Measurements from ENCODE around the gene ARHGDIG.

Gene ARHGDIG

DNA sequence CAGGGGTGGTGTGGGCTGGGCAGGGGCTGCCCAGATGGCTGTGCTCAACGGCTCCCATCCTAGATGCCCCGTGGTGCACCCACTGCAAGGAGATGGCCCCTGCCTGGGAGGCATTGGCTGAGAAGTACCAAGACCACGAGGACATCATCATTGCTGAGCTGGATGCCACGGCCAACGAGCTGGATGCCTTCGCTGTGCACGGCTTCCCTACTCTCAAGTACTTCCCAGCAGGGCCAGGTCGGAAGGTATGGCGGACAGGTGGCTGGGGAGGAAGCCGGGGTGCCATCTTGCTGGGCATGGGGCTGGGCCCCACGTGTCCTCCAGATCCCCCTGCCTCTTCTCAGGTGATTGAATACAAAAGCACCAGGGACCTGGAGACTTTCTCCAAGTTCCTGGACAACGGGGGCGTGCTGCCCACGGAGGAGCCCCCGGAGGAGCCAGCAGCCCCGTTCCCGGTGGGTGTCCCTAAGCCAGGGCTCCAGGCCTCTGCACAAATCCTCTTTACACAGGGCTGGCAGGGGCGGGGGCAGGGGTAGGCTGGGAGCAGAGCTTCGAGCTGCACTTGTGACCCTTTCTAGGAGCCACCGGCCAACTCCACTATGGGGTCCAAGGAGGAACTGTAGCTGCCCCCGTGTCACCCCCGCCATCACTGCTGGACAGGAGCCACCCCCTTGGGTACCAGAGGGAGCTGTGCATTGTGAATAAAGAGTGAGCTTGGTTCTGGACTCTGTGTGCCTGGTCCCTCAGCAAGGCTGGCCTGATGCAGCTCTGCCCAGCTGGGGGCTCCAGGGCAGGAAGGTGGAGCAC is 6.3 kb downstream of the ARHGDIG start:
- peaks cover 43 to 56% (median 54%) of the 10 kb centered on the region in 11 experiments for H3K36me3 ChIP-seq
- no peak for TF ChIP-seq Cebpa-rat (IDR thresholded peaks at IDR 0.05)
- H3K4me1 ChIP-seq = peaks cover 0 to 56% (median 30%) of the 10 kb centered on the region in 10 experiments; a peak in 13 of 20 replicates
- no peak overlapping the region; a peak in 1 of 22 replicates for H3K9ac ChIP-seq
- H3K4me2 ChIP-seq = peak overlapping the region in 7 of 11 experiments; percentile 2 to 53 (median 39); a peak in 12 of 22 replicates
- peaks cover 3 to 79% (median 44%) of the 10 kb centered on the region in 11 experiments; a peak in 19 of 22 replicates for H4K20me1 ChIP-seq
- no peaks in the 10 kb centered on the region; a peak in 2 of 22 replicates for H3K9me3 ChIP-seq (replicated peaks in 1 of 11)
- no peak overlapping the region for H3K4me3 ChIP-seq
- peaks cover 5 to 26% (median 17%) of the 10 kb centered on the region in 11 experiments for H3K27me3 ChIP-seq
- H3K27ac ChIP-seq = no peak overlapping the region

DNA sequence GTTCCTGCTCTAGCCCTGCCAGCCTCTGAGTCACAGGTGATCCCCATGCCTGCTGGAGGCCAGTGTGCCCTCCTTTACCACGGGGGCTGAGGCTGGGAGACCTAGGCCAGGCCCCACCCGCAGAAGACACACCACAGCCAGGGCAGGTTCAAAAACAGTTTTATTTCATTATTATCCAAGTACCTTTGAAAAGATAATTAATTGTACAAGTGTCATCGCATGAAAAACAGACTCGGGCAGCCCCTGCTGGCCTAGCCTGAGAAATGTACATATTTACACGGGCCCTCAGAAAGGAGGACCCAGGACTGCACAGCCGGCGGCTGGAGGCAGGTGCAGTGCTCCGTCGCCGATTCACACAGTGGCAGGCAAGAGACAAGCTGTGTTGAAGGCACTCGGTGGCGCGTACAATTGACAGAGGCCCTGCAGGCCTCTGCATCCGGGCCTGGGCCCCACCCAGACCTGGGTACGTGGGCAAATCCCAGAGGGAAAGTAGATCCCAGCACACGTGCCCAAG is 7.0 kb downstream of the ARHGDIG start:
- Histone ChIP-seq H3K36me3 (peaks cover 49 to 62% (median 60%) of the 10 kb centered on the region in 11 experiments), H3K4me2 (peak overlapping the region in 6 of 11 experiments; percentile 2 to 53 (median 42); a peak in 10 of 22 replicates), H3K9ac (peak overlapping the region in 1 of 11 experiments; percentile 13; a peak in 2 of 22 replicates), H3K27ac (no peak overlapping the region), H3K9me3 (replicated peaks in 1 of 11) (no peaks in the 10 kb centered on the region; a peak in 2 of 22 replicates), H4K20me1 (peaks cover 3 to 86% (median 44%) of the 10 kb centered on the region in 11 experiments; a peak in 19 of 22 replicates), H3K27me3 (peaks cover 0 to 20% (median 12%) of the 10 kb centered on the region in 11 experiments; a peak in 17 of 22 replicates), H3K4me1 (peaks cover 0 to 56% (median 30%) of the 10 kb centered on the region in 10 experiments; a peak in 13 of 20 replicates), H3K4me3 (no peak overlapping the region)
- no peak for TF ChIP-seq Cebpa-rat (IDR thresholded peaks at IDR 0.05)

DNA sequence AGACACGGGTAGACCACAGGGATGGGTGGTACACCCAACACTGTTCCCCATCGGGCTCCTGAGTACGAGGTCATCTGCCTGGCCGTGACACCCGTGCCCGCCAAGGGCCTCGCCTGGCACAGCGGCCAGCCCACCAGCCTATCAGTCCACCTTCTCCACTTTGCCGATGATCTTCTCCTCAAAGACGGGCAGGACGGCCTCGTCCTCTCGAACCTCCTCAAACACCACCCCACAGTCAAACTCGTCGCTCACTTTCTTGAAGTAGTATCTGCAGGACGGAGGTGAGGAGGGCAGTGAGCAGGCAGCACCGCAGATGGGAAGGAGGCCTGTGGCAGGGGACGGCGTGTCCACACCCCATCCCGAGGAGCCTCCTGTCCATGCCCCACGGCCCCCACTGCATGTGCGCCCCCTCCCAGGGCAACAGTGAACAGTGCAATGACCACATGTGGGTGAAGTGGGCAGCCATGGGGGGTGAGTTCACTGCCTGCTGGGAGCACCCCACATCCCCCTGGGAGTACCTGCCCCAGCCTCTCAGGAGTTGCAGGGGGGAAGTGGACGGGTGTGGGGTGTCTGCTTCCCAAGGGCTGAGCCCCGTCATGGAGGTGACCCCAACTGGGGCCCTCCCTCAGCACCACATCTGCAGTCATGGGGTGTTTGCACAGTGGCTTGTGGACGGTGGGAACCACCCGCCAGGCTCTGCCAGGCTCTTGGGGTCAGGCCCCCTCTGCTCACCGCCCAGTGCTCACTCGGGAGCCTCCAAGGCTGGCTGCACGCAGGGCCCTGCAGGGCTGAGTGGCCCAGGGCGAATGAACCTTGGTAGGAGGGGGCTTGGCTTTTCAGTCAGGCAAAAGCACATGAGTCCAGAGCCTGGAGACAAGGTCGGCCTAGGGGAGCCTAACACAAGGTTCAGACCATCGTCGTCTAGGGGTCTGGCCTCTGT is 7.9 kb downstream of the ARHGDIG start:
- Histone ChIP-seq H3K27me3 (peaks cover 0 to 11% (median 3%) of the 10 kb centered on the region in 11 experiments; a peak in 17 of 22 replicates), H3K9me3 (replicated peaks in 1 of 11) (no peaks in the 10 kb centered on the region; a peak in 2 of 22 replicates), H3K27ac (no peak overlapping the region), H3K4me3 (no peak overlapping the region), H3K4me1 (peaks cover 0 to 50% (median 27%) of the 10 kb centered on the region in 10 experiments; a peak in 13 of 20 replicates), H4K20me1 (peaks cover 3 to 93% (median 44%) of the 10 kb centered on the region in 11 experiments; a peak in 19 of 22 replicates), H3K9ac (no peak overlapping the region), H3K4me2 (peak overlapping the region in 4 of 11 experiments; percentile 39 to 53 (median 46); a peak in 7 of 22 replicates), H3K36me3 (peaks cover 57 to 71% (median 69%) of the 10 kb centered on the region in 11 experiments)
- TF ChIP-seq Cebpa-rat (IDR thresholded peaks at IDR 0.05) = no peak

DNA sequence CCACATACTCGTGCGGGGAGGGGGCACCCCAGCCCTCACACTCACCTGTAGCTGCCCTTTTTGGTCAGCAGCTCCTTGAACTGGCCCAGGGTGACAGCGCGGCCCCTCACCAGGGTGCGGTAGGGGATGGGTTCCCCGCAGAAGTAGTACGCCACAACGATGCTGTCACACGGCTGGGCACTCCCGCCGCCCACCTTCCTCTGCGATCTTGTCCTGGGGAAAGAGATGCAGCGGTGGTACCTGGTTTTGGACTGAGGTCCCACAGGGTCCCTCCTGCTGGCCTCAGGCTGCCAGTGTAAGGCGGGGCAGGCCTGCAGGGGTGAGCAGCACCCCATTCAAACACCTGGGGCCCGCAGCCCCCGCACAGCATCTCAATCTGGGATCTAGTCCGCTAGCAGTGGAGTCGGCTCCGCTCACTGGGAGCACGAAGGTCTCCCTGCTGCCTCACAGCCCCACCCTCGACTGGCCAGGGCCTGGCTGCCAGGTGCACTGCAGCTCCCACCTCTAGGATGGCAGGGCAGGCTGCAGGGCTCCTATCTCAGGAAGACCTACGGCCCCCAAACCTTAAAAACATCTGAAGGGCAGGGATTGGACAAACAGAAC is 9.1 kb downstream of the ARHGDIG start:
- H3K27ac ChIP-seq = no peak overlapping the region
- H3K9me3 ChIP-seq (replicated peaks in 1 of 11) = no peaks in the 10 kb centered on the region; a peak in 2 of 22 replicates
- peaks cover 68 to 83% (median 79%) of the 10 kb centered on the region in 11 experiments for H3K36me3 ChIP-seq
- no peak for TF ChIP-seq Cebpa-rat (IDR thresholded peaks at IDR 0.05)
- no peak overlapping the region for H3K9ac ChIP-seq
- no peak overlapping the region for H3K4me3 ChIP-seq
- peaks cover 3 to 89% (median 43%) of the 10 kb centered on the region in 11 experiments; a peak in 19 of 22 replicates for H4K20me1 ChIP-seq
- H3K4me1 ChIP-seq = peaks cover 0 to 39% (median 22%) of the 10 kb centered on the region in 10 experiments; a peak in 13 of 20 replicates
- H3K27me3 ChIP-seq = 0 out of 22 replicates have a peak, but pooled peaks cover 0 to 3% (median 0%) of the 10 kb centered on the region in 11 experiments
- no peak overlapping the region for H3K4me2 ChIP-seq

DNA sequence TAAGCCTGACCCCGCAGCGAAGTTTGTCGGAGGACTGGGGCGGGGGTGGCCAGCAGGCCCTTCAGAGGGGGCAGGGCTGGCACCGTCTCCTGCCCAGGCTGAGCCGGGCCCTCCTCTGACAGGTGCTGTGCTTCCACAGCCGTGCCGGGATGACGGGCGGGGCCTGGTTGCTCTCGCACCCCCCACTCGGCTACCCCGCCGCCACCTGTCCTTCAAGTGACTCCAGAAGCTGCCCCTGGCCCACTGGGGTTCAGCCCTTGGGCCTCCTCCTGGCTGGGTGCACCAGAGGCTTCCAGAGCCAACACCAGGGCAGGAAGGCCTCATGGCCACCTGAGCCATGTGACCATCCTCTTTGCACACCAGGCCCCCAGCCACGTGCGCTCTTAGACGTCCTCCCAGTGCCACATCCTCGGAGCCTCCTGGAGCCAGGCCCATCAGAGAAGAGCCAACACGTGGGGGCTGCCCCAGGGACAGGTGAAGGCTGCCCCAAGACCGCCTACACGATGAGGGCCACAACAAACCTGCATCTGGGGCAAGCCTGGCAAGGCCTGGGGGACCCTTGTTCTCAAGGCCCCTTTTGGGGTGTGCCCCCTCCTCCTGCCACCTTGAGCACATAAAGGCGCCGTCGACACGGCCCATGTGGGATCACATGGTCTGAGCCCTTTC is 9.8 kb downstream of the ARHGDIG start:
- no peak overlapping the region for H3K4me3 ChIP-seq
- no peak overlapping the region for H3K27ac ChIP-seq
- no peak for TF ChIP-seq Cebpa-rat (IDR thresholded peaks at IDR 0.05)
- peaks cover 0 to 33% (median 21%) of the 10 kb centered on the region in 10 experiments; a peak in 13 of 20 replicates for H3K4me1 ChIP-seq
- H3K9me3 ChIP-seq (replicated peaks in 1 of 11) = no peaks in the 10 kb centered on the region; a peak in 2 of 22 replicates
- no peak overlapping the region for H3K9ac ChIP-seq
- no peak overlapping the region for H3K4me2 ChIP-seq
- peaks cover 68 to 89% (median 80%) of the 10 kb centered on the region in 11 experiments for H3K36me3 ChIP-seq
- peaks cover 3 to 82% (median 39%) of the 10 kb centered on the region in 11 experiments; a peak in 19 of 22 replicates for H4K20me1 ChIP-seq
- no peaks in the 10 kb centered on the region for H3K27me3 ChIP-seq

DNA sequence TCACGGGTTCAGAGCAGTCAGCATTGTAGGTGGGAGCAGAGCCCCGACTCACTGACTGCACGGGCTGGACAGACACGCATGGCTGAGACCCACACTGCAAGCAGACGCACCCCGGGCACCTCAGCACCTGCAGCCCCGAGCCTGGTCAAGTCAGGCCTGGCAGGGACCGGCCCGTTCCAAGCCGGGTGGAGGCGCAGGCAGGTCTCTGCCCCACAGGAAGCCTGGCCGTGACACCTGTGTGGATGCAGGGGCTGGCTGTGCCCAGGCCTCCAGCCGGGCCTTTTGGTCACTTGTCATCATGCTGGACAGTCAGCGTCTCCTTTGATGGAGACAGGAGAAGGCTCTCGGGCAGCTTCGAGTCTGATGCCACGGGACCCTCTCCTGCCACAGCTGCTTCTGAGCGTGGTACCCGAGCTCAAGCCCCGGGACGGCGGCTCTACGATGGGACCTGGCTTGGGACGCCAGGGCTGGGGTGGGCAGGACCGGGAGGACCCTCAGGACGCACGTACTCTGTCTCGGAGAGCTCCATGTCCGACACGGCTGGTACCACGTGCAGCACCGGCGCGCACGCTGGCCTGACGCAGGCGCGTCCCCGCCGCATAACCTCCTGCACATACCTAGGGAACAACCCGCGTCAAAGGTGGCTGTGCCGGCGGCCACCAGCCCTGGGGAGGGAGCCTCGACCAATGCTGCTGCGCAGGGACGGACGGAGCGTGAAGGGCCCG is 10.5 kb downstream of the ARHGDIG start:
- no peak for TF ChIP-seq Cebpa-rat (IDR thresholded peaks at IDR 0.05)
- Histone ChIP-seq H3K9ac (no peak overlapping the region), H3K4me3 (no peak overlapping the region), H3K27ac (no peak overlapping the region), H3K4me1 (peaks cover 0 to 28% (median 19%) of the 10 kb centered on the region in 10 experiments; a peak in 13 of 20 replicates), H3K9me3 (replicated peaks in 1 of 11) (no peaks in the 10 kb centered on the region; a peak in 2 of 22 replicates), H3K27me3 (no peaks in the 10 kb centered on the region), H4K20me1 (peaks cover 3 to 84% (median 43%) of the 10 kb centered on the region in 11 experiments; a peak in 19 of 22 replicates), H3K36me3 (peaks cover 68 to 95% (median 83%) of the 10 kb centered on the region in 11 experiments), H3K4me2 (no peak overlapping the region)

DNA sequence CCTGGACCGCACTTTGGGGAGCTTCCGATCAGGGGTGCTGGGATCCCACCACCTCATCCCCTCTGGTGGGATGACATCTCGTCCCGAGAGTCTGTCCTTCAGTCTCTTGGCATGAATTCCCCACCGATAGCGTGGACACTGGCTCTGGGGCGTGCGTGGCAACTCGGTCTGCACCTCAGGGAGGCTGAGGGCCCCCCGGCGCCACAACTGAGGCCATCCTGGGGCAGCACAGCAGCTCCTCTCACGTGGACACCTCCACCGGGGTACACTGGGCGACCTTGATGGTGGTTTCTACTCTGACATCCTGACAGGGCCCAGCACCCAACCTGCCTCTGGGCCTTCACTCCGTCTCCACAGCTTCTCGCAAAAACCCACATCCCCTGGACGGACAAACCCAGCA is 11.1 kb downstream of the ARHGDIG start:
- Histone ChIP-seq H3K27ac (no peak overlapping the region), H3K4me1 (peaks cover 0 to 31% (median 23%) of the 10 kb centered on the region in 10 experiments; a peak in 15 of 20 replicates), H3K4me3 (no peak overlapping the region), H3K27me3 (no peaks in the 10 kb centered on the region), H3K9me3 (replicated peaks in 1 of 11) (no peaks in the 10 kb centered on the region; a peak in 1 of 22 replicates), H3K4me2 (no peak overlapping the region), H3K36me3 (peaks cover 68 to 98% (median 87%) of the 10 kb centered on the region in 11 experiments), H3K9ac (no peak overlapping the region), H4K20me1 (peaks cover 3 to 89% (median 48%) of the 10 kb centered on the region in 11 experiments; a peak in 20 of 22 replicates)
- TF ChIP-seq Cebpa-rat (IDR thresholded peaks at IDR 0.05) = no peak

Data from BLaER1 treated with 17β-estradiol and CSF1 and Interleukin-3, amounts not matched to agents 10 nM and 100 nM (cell line).